Adrenal gland (tissue), 12 donors: ENCODE measurements around the gene NDUFS3. TPM values are rescaled to one million over a fixed set of nuclear protein-coding genes. Genes with fewer than 3 reads are reported as not detected.
A peak's percentile ranks its signal among the peaks of the same experiment; 100 is the strongest.

Experiments
- DNase-seq, 7 donors: peaks; one replicate each; pipeline ENCODE4 v3.0.0-alpha.2; 2019 to 2020
- H3K27ac ChIP-seq, 5 donors: fragments of 200-600 bp; sonication (generic) in 4 of 5; 1 replicate in 3 of 5; 2 replicates in 2 of 5; pipeline versions ENCODE4 v1.5.1 to v1.8.0; 2016 to 2020; ENCODE audit warnings: mild to moderate bottlenecking in 1 of 5
- H3K27me3 ChIP-seq: fragments of 200-600 bp; 2 replicates; pipeline ENCODE4 v1.8.0; 2021
- H3K36me3 ChIP-seq, 2 donors: fragments of 200-600 bp; replicated peaks in 1 of 2; 1 replicate in 1 of 2; 2 replicates in 1 of 2; pipeline versions ENCODE4 v1.5.1 to v1.8.0; 2018 to 2022
- H3K4me1 ChIP-seq, 2 donors: fragments of 200-600 bp; replicated peaks in 1 of 2; 1 replicate in 1 of 2; 2 replicates in 1 of 2; pipeline versions ENCODE4 v1.5.1 to v1.8.0; 2018 to 2021
- H3K4me3 ChIP-seq, 4 donors: fragments of 200-600 bp; sonication (generic) in 3 of 4; one replicate each; pipeline ENCODE4 v1.5.1; 2016 to 2018
- H3K9me3 ChIP-seq, 3 donors: fragments of 200-600 bp; sonication (generic) in 1 of 3; replicated peaks in 1 of 3; 1 replicate in 2 of 3; 2 replicates in 1 of 3; pipeline versions ENCODE4 v1.5.1 to v1.8.0; 2016 to 2021
- CTCF ChIP-seq, 6 experiments: fragments of 450-650 bp in 4 of 6; fragments of 200-600 bp in 2 of 6; sonication (generic) in 1 of 6; IDR thresholded peaks; 1 replicate in 5 of 6; 2 replicates in 1 of 6; pipeline versions ENCODE4 v1.5.1 to v1.8.0; 2016 to 2021; ENCODE audit warnings: antibody characterized with exemption in 6 of 6, mild to moderate bottlenecking in 2 of 6, moderate library complexity in 1 of 6
- POLR2A ChIP-seq, 2 donors: fragments of 450-650 bp; IDR thresholded peaks; one replicate each; pipeline ENCODE4 v1.6.1; 2017; ENCODE audit warnings: antibody characterized with exemption in 2 of 2, mild to moderate bottlenecking in 2 of 2, moderate library complexity in 1 of 2
- WGBS, 4 donors: extraction: QIAGEN DNeasy Blood & Tissue Kit in 2 of 4; methylation state at CpG; one replicate each; pipeline versions ENCODE4 v1.1.5 to v1.1.7; 2013 to 2017; 5-methylcytosine and 5-hydroxymethylcytosine counted together
- intact Hi-C, 2 donors: fragments of 100-400 bp; cut with DNase I; formaldehyde crosslinking; loops; one replicate each; pipeline versions ENCODE4 v1.14.1 to v1.15.0; 2022 to 2023
- polyA plus RNA-seq, 3 donors: library from polyadenylated mRNA; stranded (reverse); fragments of 200-250 nt in 2 of 3; fragments of 350-450 nt in 1 of 3; fragmentation: Illumina TruSeq in 1 of 3; extraction: RNeasy Lipid Tissue Mini Kit (QIAGEN cat#74804) in 1 of 3; gene quantifications; one replicate each; pipeline ENCODE4 v1.2.3, GENCODE V29; 2013 to 2014
- total RNA-seq, 9 donors: library from RNA; depleted of rRNA in 4 of 9; stranded (reverse); fragments of >200 nt in 4 of 9; fragments of 120-200 nt in 1 of 9; fragmentation: NEBNext Ultra II Directional in 1 of 9; extraction: Animal tissue kit (Norgen Biotek cat#: 25700) in 1 of 9; gene quantifications; one replicate each; pipeline versions ENCODE4 v1.1.0 to v1.2.4, GENCODE V29; 2013 to 2023
- donor health status: healthy with polysubstance abuse.
- donor health status: Bipolar disorder and iron deficiency.
- donor health status: DM: yes; HTN: yes; CAD: no.
- donor health status: DM: no; HTN: no; CAD: no.
- donor health status: DM: no; HTN: no; CAD: no.
- donor health status: DM: yes; HTN: yes; CAD: no.

The NDUFS3 gene
- total and polyA plus RNA-seq, 12 donors = 95.8 to 385 (median 139) TPM

GRCh38 chr11:47595029-47595428, 16.2 kb downstream of the NDUFS3 start:
- Histone ChIP-seq H3K27me3 (peaks cover 12% of the 10 kb centered on the region), H3K4me3 (no peak overlapping the region), H3K36me3 (no peaks in the 10 kb centered on the region), H3K9me3 (no peaks in the 10 kb centered on the region), H3K4me1 (peaks cover 9 to 12% of the 10 kb centered on the region in 2 donors), H3K27ac (no peak overlapping the region)
- TF ChIP-seq POLR2A (IDR thresholded peaks at IDR 0.05) (no peak), CTCF (IDR thresholded peaks at IDR 0.05) (no peak)
- 60 to 76% (median 75%) methylated on average over 7 of the region's 7 CpGs for WGBS, 4 donors
- intact Hi-C loops = no loop called here
- DNase-seq = no peak

DNA sequence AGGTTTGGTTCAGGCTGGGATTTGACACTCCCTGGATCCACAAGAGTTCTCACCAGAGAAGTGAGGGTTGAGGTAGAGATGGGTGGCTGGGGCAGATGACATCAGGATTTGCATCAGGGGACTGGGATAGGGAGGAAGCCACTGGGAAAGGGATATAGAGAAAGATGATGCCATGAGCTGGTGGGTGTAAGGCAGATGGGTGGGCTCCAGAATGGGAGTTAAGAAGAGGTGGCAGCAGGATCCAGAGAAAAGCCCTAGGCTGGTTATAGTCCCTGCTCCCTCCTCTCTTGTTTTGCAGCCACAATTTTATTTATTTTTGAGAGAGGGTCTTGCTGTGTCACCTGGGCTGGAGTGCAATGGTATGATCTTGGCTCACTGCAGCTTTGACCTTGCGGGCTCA, 17.1 kb downstream of the NDUFS3 start:
- TF ChIP-seq POLR2A (IDR thresholded peaks at IDR 0.05) (no peak), CTCF (IDR thresholded peaks at IDR 0.05) (no peak)
- DNase-seq = no peak

GRCh38 chr11:47599902-47600301, 21.0 kb downstream of the NDUFS3 start:
- intact Hi-C loops = no loop called here
- Histone ChIP-seq H3K4me3 (no peak overlapping the region), H3K36me3 (no peaks in the 10 kb centered on the region), H3K27me3 (no peaks in the 10 kb centered on the region), H3K4me1 (no peaks in the 10 kb centered on the region), H3K9me3 (no peaks in the 10 kb centered on the region), H3K27ac (no peak overlapping the region)
- TF ChIP-seq CTCF (IDR thresholded peaks at IDR 0.05) (no peak), POLR2A (IDR thresholded peaks at IDR 0.05) (no peak)
- peak in 5 of 7 donors; percentile 48 to 75 (median 56) for DNase-seq
- 32 to 45% (median 39%) methylated on average over 3 to 4 of the region's 4 CpGs for WGBS, 4 donors

More for the DNA sequence above, 17.1 kb downstream of the NDUFS3 start:
- intact Hi-C loops = no loop called here
- H3K27ac ChIP-seq = no peak overlapping the region
- 83 to 100% (median 100%) methylated on average over 1 of the region's 1 CpG for WGBS, 4 donors
- no peaks in the 10 kb centered on the region for H3K9me3 ChIP-seq
- H3K27me3 ChIP-seq = peaks cover 9% of the 10 kb centered on the region
- H3K36me3 ChIP-seq = no peaks in the 10 kb centered on the region
- peaks cover 9 to 12% of the 10 kb centered on the region in 2 donors for H3K4me1 ChIP-seq
- no peak overlapping the region for H3K4me3 ChIP-seq

DNA sequence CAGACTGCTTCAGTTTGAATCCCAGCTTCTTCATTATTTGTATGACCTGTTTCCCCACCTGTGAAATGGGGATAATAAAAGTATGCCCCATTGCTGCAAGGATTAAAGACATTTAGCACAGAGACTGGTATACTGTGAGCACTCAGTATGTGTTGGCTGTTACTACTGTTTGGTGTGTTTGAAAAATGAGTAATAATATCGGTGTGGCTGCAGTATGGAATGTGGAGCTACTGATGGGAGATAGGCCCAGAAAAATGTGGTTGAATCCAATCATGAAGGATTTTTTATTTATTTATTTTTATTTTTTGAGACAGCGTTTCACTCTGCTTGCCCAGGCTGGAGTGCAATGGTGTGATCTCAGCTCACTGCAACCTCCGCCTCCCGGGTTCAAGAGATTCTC, 24.4 kb downstream of the NDUFS3 start:
- Histone ChIP-seq H3K27ac (no peak overlapping the region), H3K27me3 (no peaks in the 10 kb centered on the region), H3K4me3 (no peak overlapping the region), H3K36me3 (no peaks in the 10 kb centered on the region), H3K4me1 (peaks cover 0 to 3% of the 10 kb centered on the region in 2 donors), H3K9me3 (no peaks in the 10 kb centered on the region)
- intact Hi-C loops = no loop called here
- TF ChIP-seq POLR2A (IDR thresholded peaks at IDR 0.05) = no peak
- TF ChIP-seq CTCF (IDR thresholded peaks at IDR 0.05) = no peak
- 87 to 94% (median 90%) methylated on average over 4 of the region's 4 CpGs for WGBS, 4 donors
- DNase-seq = no peak
